MM.1S (cell line): ENCODE data around the gene HDAC5.

Experiments used
- CTCF ChIP-seq: fragments of 300-600 bp; sonication (generic); IDR thresholded peaks from 2 replicates; pipeline ENCODE4 v1.5.1; 2016; ENCODE audit warnings: antibody characterized with exemption, low read length, mixed read lengths
- EZH2 ChIP-seq: fragments of 300-600 bp; sonication (generic); optimal IDR thresholded peaks from 2 replicates; pipeline ENCODE3; 2017; ENCODE audit warnings: low read depth, mild to moderate bottlenecking, antibody characterized with exemption, low read length, mixed read lengths

GRCh38 chr17:44075598-44076293 lies 47.7 kb downstream of the HDAC5 start:
- TF ChIP-seq CTCF (no peak), EZH2 (no peak)
